Measurements from ENCODE around the gene CALML5. TPM values are rescaled to one million over a fixed set of nuclear protein-coding genes. Genes with fewer than 3 reads are reported as not detected.

Gene CALML5
- total and polyA plus RNA-seq, 2 donors (not counting 1 experiment from before 2014, with no cell fraction given) = not detected

GRCh38 chr10:5538892-5539651 lies 39.7 kb upstream of the CALML5 start:
- no peak overlapping the region for H2AFZ ChIP-seq (ENCODE audit: low read length)
- no peak overlapping the region for H3K4me2 ChIP-seq (ENCODE audit: extremely low read depth, insufficient read depth, low read length)

GRCh38 chr10:5538446-5538845 lies 39.1 kb upstream of the CALML5 start:
- H3K4me2 ChIP-seq (ENCODE audit: extremely low read depth, insufficient read depth, low read length) = no peak overlapping the region
- H3K4me1 ChIP-seq (ENCODE audit: control insufficient read depth, extremely low read depth, insufficient read depth, low read length) = no peaks in the 10 kb centered on the region
- H3K27ac ChIP-seq (ENCODE audit: insufficient read depth, low read length) = no peak overlapping the region
- peak; percentile 47 to 78 for DNase-seq (ENCODE audit: low read depth in 2 of 2)
- H3K27me3 ChIP-seq (ENCODE audit: control insufficient read depth, insufficient read depth, low read length) = no peaks in the 10 kb centered on the region
- no peaks in the 10 kb centered on the region for H3K9me3 ChIP-seq (ENCODE audit: control insufficient read depth, insufficient read depth, low read depth, low read length)
- H3K36me3 ChIP-seq (ENCODE audit: control insufficient read depth, insufficient read depth, low read length) = no peaks in the 10 kb centered on the region
- H3K4me3 ChIP-seq (replicated peaks in 1 of 4; ENCODE audit: control extremely low read depth in 1 of 4, insufficient read depth in 1 of 4, low read depth in 3 of 4, low read length in 4 of 4) = no peak overlapping the region
- H3K9ac ChIP-seq (ENCODE audit: insufficient read depth, low read length) = no peak overlapping the region
- TF ChIP-seq EZH2 (IDR thresholded peaks at IDR 0.05; ENCODE audit: low read length, missing control alignments) (no peak), CTCF (conservative IDR thresholded peaks at IDR 0.05 in 1 of 2, IDR thresholded peaks at IDR 0.05 in 1 of 2; ENCODE audit: low read depth in 1 of 2, low read length in 2 of 2) (no peak)
- H4K20me1 ChIP-seq (ENCODE audit: control insufficient read depth, extremely low read depth, insufficient read depth, low read length) = no peaks in the 10 kb centered on the region
- H3K79me2 ChIP-seq (ENCODE audit: control insufficient read depth, insufficient read depth, low read length) = no peaks in the 10 kb centered on the region
- H2AFZ ChIP-seq (ENCODE audit: low read length) = no peak overlapping the region

More at GRCh38 chr10:5538892-5539651, 39.7 kb upstream of the CALML5 start:
- Histone ChIP-seq H3K4me3 (replicated peaks in 1 of 4; ENCODE audit: control extremely low read depth in 1 of 4, insufficient read depth in 1 of 4, low read depth in 3 of 4, low read length in 4 of 4) (no peak overlapping the region), H4K20me1 (ENCODE audit: control insufficient read depth, extremely low read depth, insufficient read depth, low read length) (no peaks in the 10 kb centered on the region), H3K9me3 (ENCODE audit: control insufficient read depth, insufficient read depth, low read depth, low read length) (no peaks in the 10 kb centered on the region), H3K36me3 (ENCODE audit: control insufficient read depth, insufficient read depth, low read length) (no peaks in the 10 kb centered on the region), H3K27me3 (ENCODE audit: control insufficient read depth, insufficient read depth, low read length) (no peaks in the 10 kb centered on the region), H3K4me1 (ENCODE audit: control insufficient read depth, extremely low read depth, insufficient read depth, low read length) (no peaks in the 10 kb centered on the region), H3K27ac (ENCODE audit: insufficient read depth, low read length) (no peak overlapping the region), H3K9ac (ENCODE audit: insufficient read depth, low read length) (no peak overlapping the region), H3K79me2 (ENCODE audit: control insufficient read depth, insufficient read depth, low read length) (no peaks in the 10 kb centered on the region)
- no peak for TF ChIP-seq EZH2 (IDR thresholded peaks at IDR 0.05; ENCODE audit: low read length, missing control alignments)
- no peak for TF ChIP-seq CTCF (conservative IDR thresholded peaks at IDR 0.05 in 1 of 2, IDR thresholded peaks at IDR 0.05 in 1 of 2; ENCODE audit: low read depth in 1 of 2, low read length in 2 of 2)
- peak in 1 of 2 donors; percentile 11 for DNase-seq (ENCODE audit: low read depth in 2 of 2)

- no peaks in the 10 kb centered on the region for H3K27me3 ChIP-seq (ENCODE audit: control insufficient read depth, insufficient read depth, low read length)
- TF ChIP-seq EZH2 (IDR thresholded peaks at IDR 0.05; ENCODE audit: low read length, missing control alignments) = no peak
- TF ChIP-seq CTCF (conservative IDR thresholded peaks at IDR 0.05 in 1 of 2, IDR thresholded peaks at IDR 0.05 in 1 of 2; ENCODE audit: low read depth in 1 of 2, low read length in 2 of 2) = no peak
- no peak overlapping the region for H3K4me2 ChIP-seq (ENCODE audit: extremely low read depth, insufficient read depth, low read length)
These were observed 38.3 kb upstream of the CALML5 start for GRCh38 chr10:5537684-5538083.

More at GRCh38 chr10:5537684-5538083, 38.3 kb upstream of the CALML5 start:
- no peak overlapping the region for H2AFZ ChIP-seq (ENCODE audit: low read length)
- H4K20me1 ChIP-seq (ENCODE audit: control insufficient read depth, extremely low read depth, insufficient read depth, low read length) = no peaks in the 10 kb centered on the region
- DNase-seq (ENCODE audit: low read depth in 2 of 2) = no peak
- H3K4me3 ChIP-seq (replicated peaks in 1 of 4; ENCODE audit: control extremely low read depth in 1 of 4, insufficient read depth in 1 of 4, low read depth in 3 of 4, low read length in 4 of 4) = no peak overlapping the region
- no peaks in the 10 kb centered on the region for H3K4me1 ChIP-seq (ENCODE audit: control insufficient read depth, extremely low read depth, insufficient read depth, low read length)
- no peaks in the 10 kb centered on the region for H3K36me3 ChIP-seq (ENCODE audit: control insufficient read depth, insufficient read depth, low read length)
- no peak overlapping the region for H3K27ac ChIP-seq (ENCODE audit: insufficient read depth, low read length)
- no peaks in the 10 kb centered on the region for H3K79me2 ChIP-seq (ENCODE audit: control insufficient read depth, insufficient read depth, low read length)
- no peak overlapping the region for H3K9ac ChIP-seq (ENCODE audit: insufficient read depth, low read length)
- H3K9me3 ChIP-seq (ENCODE audit: control insufficient read depth, insufficient read depth, low read depth, low read length) = no peaks in the 10 kb centered on the region
